Measurements from ENCODE around the gene APELA. TPM values are rescaled to one million over a fixed set of nuclear protein-coding genes. Genes with fewer than 3 reads are reported as not detected.

The APELA gene
- total and polyA plus RNA-seq, 2 of the 13 experiments (the other 11 are each of a cell fraction or from before 2014, with no cell fraction given): not detected

GRCh38 chr4:164866817-164867490 lies 10.0 kb upstream of the APELA start (continued):
- TF ChIP-seq ZHX2 (IDR thresholded peaks at IDR 0.05; ENCODE audit: low read depth) (no peak), ZHX2 (CRISPR knock-in tag; IDR thresholded peaks at IDR 0.05; ENCODE audit: borderline replicate concordance) (no peak), ZNF124 (CRISPR knock-in tag; IDR thresholded peaks at IDR 0.05) (no peak), HNF4G (IDR thresholded peaks at IDR 0.05; ENCODE audit: borderline replicate concordance, low read depth, low read length) (no peak), HNF4G (CRISPR knock-in tag; IDR thresholded peaks at IDR 0.05; ENCODE audit: borderline replicate concordance, low read depth) (no peak), AGO2 (optimal IDR thresholded peaks at IDR 0.05; ENCODE audit: low read depth, low read length) (no peak), ZBTB40 (IDR thresholded peaks at IDR 0.05) (no peak), ZBTB40 (CRISPR knock-in tag; IDR thresholded peaks at IDR 0.05) (no peak)

Data from HepG2 (cell line).